Keratinocyte (primary cell): Measurements from ENCODE around the gene C1orf167. TPM values are rescaled to one million over a fixed set of nuclear protein-coding genes. Genes with fewer than 3 reads are reported as not detected.

Experiments used
- DNase-seq: peaks from one replicate; pipeline ENCODE4 v3.0.0-alpha.2; 2011; ENCODE audit warnings: low read depth, missing footprints, low spot score
- FAIRE-seq: peaks from 2 replicates; lab custom pipeline; 2011; peaks lifted over from hg19 to GRCh38; lab: Jason Lieb, UNC
- H2AFZ ChIP-seq: 2 replicates; pipeline ENCODE4 v1.6.0; 2012; ENCODE audit warnings: low read length, control low read depth, inconsistent platforms; ENCODE audit not compliant: control insufficient read depth
- H3K27ac ChIP-seq: 2 replicates; pipeline ENCODE4 v1.5.1; 2011; ENCODE audit warnings: low read length; ENCODE audit not compliant: control insufficient read depth, insufficient read depth
- H3K27me3 ChIP-seq: 3 replicates; pipeline ENCODE4 v1.6.0; 2011; ENCODE audit warnings: low read length; ENCODE audit not compliant: control insufficient read depth, insufficient read depth; ENCODE audit errors: extremely low read depth
- H3K36me3 ChIP-seq, 2 experiments: 2 replicates in 1 of 2; 3 replicates in 1 of 2; pipeline ENCODE4 v1.5.1; 2011; ENCODE audit warnings: low read length in 2 of 2, mild to moderate bottlenecking in 1 of 2; ENCODE audit not compliant: control insufficient read depth in 2 of 2, insufficient read depth in 2 of 2; ENCODE audit errors: extremely low read depth in 1 of 2
- H3K4me1 ChIP-seq: 3 replicates; pipeline ENCODE4 v1.5.1; 2011; ENCODE audit warnings: low read length; ENCODE audit not compliant: control insufficient read depth, insufficient read depth; ENCODE audit errors: extremely low read depth
- H3K4me2 ChIP-seq: 3 replicates; pipeline ENCODE4 v1.6.0; 2011; ENCODE audit warnings: low read depth, low read length; ENCODE audit not compliant: control insufficient read depth, insufficient read depth; ENCODE audit errors: extremely low read depth
- H3K4me3 ChIP-seq, 3 experiments: fragments of 200-600 bp in 1 of 3; sonication (generic) in 1 of 3; 2 replicates in 2 of 3; 3 replicates in 1 of 3; pipeline ENCODE4 v1.5.1; 2011 to 2016; ENCODE audit warnings: low read length in 3 of 3, mild to moderate bottlenecking in 3 of 3, control low read depth in 2 of 3, inconsistent platforms in 1 of 3, low read depth in 1 of 3, mixed read lengths in 1 of 3, mixed run types in 1 of 3, moderate library complexity in 1 of 3; ENCODE audit not compliant: control insufficient read depth in 2 of 3, insufficient read depth in 2 of 3; ENCODE audit errors: extremely low read depth in 1 of 3
- H3K79me2 ChIP-seq: 2 replicates; pipeline ENCODE4 v1.6.0; 2012; ENCODE audit warnings: low read length; ENCODE audit not compliant: control insufficient read depth, insufficient read depth
- H3K9ac ChIP-seq: 3 replicates; pipeline ENCODE4 v1.6.0; 2011; ENCODE audit warnings: low read length; ENCODE audit not compliant: control insufficient read depth, insufficient read depth; ENCODE audit errors: extremely low read depth
- H3K9me1 ChIP-seq: 3 replicates; pipeline ENCODE4 v1.6.0; 2011; ENCODE audit warnings: low read length; ENCODE audit not compliant: control insufficient read depth, insufficient read depth; ENCODE audit errors: extremely low read depth
- H3K9me3 ChIP-seq: 2 replicates; pipeline ENCODE4 v1.5.1; 2012; ENCODE audit warnings: low read depth, low read length; ENCODE audit not compliant: control insufficient read depth
- H4K20me1 ChIP-seq: 3 replicates; pipeline ENCODE4 v1.6.0; 2011; ENCODE audit warnings: low read length; ENCODE audit not compliant: control insufficient read depth, insufficient read depth; ENCODE audit errors: extremely low read depth
- EZH2 ChIP-seq: IDR thresholded peaks from one replicate; pipeline ENCODE4 v1.6.1; 2012; ENCODE audit warnings: inconsistent platforms, mild to moderate bottlenecking, low read length, moderate library complexity
- dilution Hi-C: fragments of 300-500 bp; cut with MboI; formaldehyde crosslinking; loops from one replicate; pipeline ENCODE4 v1.7.0; 2020; ENCODE audit warnings: low sequenced_read_pairs; ENCODE audit not compliant: extremely low pct_ligation_motif_present
- polyA plus RNA-seq, 5 experiments: library from polyadenylated mRNA; depleted of rRNA in 3 of 5; stranded (reverse) in 3 of 5; stranded (forward) in 1 of 5; unstranded in 1 of 5; fragments of >200 nt; gene quantifications; 1 replicate in 1 of 5; 2 replicates in 3 of 5; 3 replicates in 1 of 5; pipeline versions ENCODE4 v1.2.1 to v1.2.3, GENCODE V29; 2011 to 2012; ENCODE audit warnings: missing spikeins in 2 of 5, low read depth in 1 of 5, low replicate concordance in 1 of 5
- TF ChIP-seq, protein P1 (sequence below), 3 experiments: IDR thresholded peaks in 1 of 3; conservative IDR thresholded peaks in 1 of 3; optimal IDR thresholded peaks in 1 of 3; 2 replicates in 2 of 3; 3 replicates in 1 of 3; pipeline versions ENCODE3 to v1.5.1; 2011; ENCODE audit warnings: low read length in 3 of 3, mild to moderate bottlenecking in 3 of 3, moderate library complexity in 2 of 3, control low read depth in 1 of 3, inconsistent platforms in 1 of 3; ENCODE audit not compliant: insufficient read depth in 2 of 3; ENCODE audit errors: extremely low read depth in 1 of 3

The C1orf167 gene
- polyA plus RNA-seq, 1 donor (not counting 4 experiments of a cell fraction or from before 2014, with no cell fraction given), result not detected

DNA sequence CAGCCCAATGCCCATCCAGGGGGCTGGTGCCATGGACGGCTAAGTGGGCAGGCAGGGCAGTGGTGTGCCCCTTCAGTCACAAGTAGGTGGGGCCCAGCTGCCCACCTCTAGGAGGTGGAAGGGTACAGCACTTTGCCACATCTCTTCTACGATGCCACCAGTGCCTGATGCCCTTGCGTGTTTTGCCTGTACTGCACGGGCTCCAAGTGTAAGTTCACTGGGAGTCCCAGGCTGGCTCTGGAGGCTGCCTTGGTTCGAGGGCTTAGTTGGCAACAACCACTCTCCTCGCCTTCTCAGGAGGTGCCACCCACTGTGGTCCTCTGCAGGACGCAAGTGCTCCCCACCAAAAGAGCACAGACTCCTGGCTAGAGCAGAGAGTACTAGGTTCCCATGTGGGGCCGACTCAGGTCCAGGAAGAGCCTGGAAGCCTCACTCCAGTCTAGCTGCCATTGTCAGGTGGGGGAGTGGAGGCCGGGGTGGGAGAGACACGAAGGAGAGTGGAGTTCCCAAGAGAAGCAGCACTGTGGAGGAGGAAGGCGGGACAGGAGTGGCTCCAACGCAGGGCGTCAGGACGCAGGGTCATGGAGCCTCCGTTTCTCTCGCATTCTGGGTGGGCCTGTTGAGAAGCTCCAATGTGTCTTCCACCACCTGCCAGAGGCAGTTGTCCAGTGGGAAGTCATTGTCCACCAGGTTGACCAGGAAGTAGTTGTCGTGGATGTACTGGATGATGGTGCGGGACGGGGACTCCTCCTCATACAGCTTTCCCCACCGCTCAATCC is 28.3 kb downstream of the C1orf167 start:
- Histone ChIP-seq H3K4me1 (peaks cover 28% of the 10 kb centered on the region), H3K79me2 (no peaks in the 10 kb centered on the region), H3K27me3 (no peaks in the 10 kb centered on the region), H3K27ac (no peak overlapping the region), H3K9me1 (no peaks in the 10 kb centered on the region), H3K4me3 (no peak overlapping the region), H3K9me3 (no peaks in the 10 kb centered on the region), H2AFZ (no peak overlapping the region), H4K20me1 (no peaks in the 10 kb centered on the region), H3K36me3 (peaks cover 0 to 7% of the 10 kb centered on the region in 2 experiments), H3K9ac (no peak overlapping the region), H3K4me2 (no peak overlapping the region)
- FAIRE-seq (no peak), DNase-seq (no peak)
- TF ChIP-seq, protein P1, sequence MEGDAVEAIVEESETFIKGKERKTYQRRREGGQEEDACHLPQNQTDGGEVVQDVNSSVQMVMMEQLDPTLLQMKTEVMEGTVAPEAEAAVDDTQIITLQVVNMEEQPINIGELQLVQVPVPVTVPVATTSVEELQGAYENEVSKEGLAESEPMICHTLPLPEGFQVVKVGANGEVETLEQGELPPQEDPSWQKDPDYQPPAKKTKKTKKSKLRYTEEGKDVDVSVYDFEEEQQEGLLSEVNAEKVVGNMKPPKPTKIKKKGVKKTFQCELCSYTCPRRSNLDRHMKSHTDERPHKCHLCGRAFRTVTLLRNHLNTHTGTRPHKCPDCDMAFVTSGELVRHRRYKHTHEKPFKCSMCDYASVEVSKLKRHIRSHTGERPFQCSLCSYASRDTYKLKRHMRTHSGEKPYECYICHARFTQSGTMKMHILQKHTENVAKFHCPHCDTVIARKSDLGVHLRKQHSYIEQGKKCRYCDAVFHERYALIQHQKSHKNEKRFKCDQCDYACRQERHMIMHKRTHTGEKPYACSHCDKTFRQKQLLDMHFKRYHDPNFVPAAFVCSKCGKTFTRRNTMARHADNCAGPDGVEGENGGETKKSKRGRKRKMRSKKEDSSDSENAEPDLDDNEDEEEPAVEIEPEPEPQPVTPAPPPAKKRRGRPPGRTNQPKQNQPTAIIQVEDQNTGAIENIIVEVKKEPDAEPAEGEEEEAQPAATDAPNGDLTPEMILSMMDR (optimal IDR thresholded peaks at IDR 0.05 in 1 of 3, IDR thresholded peaks at IDR 0.05 in 1 of 3, conservative IDR thresholded peaks at IDR 0.05 in 1 of 3; ENCODE audit: extremely low read depth in 1 of 3, insufficient read depth in 2 of 3, low read length in 3 of 3), result no peak
- no peak for TF ChIP-seq EZH2
- dilution Hi-C loops, result no loop called here

DNA sequence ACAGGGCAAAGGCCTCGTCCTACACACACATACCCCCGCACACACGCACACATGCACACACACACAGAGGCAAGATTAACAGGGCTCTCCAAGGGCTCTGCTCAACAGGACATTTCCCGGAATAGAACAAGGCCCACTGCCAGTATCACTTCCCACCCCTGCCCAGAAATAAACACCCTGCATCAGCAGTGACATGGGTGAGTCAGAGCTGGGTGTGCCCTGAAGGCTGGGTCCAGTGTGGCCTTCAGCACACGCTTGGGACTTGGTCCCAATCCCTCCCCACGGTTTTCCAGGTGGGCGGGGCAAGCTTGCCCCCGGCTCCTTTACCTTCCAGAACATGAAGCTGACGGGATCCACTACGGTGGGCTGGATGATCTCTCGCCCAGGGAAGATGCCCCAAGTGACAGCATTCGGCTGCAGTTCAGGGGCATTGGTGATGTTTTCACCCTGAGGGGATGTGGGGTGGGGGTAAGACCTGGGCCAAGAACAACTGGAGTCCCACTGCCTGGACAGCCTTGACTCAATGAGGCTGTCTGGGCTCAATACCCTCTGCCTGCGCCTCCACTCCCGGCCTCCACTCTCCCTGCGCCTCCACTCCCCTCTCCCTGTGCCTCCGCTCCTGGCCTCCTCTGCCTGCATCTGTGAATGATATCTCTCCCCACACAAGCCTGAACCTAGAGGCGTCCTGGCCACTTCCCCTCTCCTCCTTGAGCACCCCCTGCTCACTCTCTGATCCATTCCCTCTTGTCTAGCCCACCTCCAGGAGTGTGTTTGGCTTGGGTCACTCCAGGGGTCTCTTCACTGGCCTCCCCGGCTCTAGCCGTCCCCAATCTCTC is 29.1 kb downstream of the C1orf167 start:
- TF ChIP-seq EZH2, result no peak
- TF ChIP-seq, protein P1 (optimal IDR thresholded peaks at IDR 0.05 in 1 of 3, IDR thresholded peaks at IDR 0.05 in 1 of 3, conservative IDR thresholded peaks at IDR 0.05 in 1 of 3; ENCODE audit: extremely low read depth in 1 of 3, insufficient read depth in 2 of 3, low read length in 3 of 3), result no peak
- no peak for DNase-seq
- Histone ChIP-seq H3K27ac (no peak overlapping the region), H4K20me1 (no peaks in the 10 kb centered on the region), H3K9ac (no peak overlapping the region), H3K27me3 (no peaks in the 10 kb centered on the region), H3K36me3 (peaks cover 0 to 9% of the 10 kb centered on the region in 2 experiments), H3K4me1 (peaks cover 28% of the 10 kb centered on the region), H3K4me2 (no peak overlapping the region), H3K4me3 (no peak overlapping the region), H3K9me1 (no peaks in the 10 kb centered on the region), H3K9me3 (no peaks in the 10 kb centered on the region), H2AFZ (no peak overlapping the region), H3K79me2 (no peaks in the 10 kb centered on the region)
- no peak for FAIRE-seq
- dilution Hi-C loops, result no loop called here
